ENCODE results near the gene SHISA5.

DNA sequence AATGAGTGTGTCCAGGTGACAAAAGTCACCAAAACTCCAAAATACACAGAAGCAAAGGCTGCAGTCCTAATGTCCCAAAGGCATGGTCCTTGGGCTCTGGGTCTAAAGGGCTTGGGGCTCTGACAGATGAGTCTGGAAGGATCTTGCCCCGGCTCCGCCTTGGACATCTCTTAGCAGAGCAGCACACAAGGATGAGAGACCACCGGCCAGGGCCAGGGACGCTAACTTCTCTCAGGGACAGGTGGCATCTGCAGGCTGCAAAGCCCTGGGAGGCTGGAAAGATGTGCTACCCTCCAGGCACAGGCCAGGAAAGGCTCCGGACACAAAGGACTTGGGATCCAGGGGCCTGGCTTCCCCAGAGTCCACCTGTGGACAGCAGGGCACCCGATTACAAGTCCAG, 14.1 kb upstream of the SHISA5 start:
- TF ChIP-seq, protein P1, sequence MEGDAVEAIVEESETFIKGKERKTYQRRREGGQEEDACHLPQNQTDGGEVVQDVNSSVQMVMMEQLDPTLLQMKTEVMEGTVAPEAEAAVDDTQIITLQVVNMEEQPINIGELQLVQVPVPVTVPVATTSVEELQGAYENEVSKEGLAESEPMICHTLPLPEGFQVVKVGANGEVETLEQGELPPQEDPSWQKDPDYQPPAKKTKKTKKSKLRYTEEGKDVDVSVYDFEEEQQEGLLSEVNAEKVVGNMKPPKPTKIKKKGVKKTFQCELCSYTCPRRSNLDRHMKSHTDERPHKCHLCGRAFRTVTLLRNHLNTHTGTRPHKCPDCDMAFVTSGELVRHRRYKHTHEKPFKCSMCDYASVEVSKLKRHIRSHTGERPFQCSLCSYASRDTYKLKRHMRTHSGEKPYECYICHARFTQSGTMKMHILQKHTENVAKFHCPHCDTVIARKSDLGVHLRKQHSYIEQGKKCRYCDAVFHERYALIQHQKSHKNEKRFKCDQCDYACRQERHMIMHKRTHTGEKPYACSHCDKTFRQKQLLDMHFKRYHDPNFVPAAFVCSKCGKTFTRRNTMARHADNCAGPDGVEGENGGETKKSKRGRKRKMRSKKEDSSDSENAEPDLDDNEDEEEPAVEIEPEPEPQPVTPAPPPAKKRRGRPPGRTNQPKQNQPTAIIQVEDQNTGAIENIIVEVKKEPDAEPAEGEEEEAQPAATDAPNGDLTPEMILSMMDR (IDR thresholded peaks at IDR 0.05; ENCODE audit: low read depth, low read length, missing input control) = no peak
- TF ChIP-seq TAF1 (conservative IDR thresholded peaks at IDR 0.05) = no peak
- no peak for TF ChIP-seq YY1 (IDR thresholded peaks at IDR 0.05)
- TF ChIP-seq RAD21 (IDR thresholded peaks at IDR 0.05) = no peak
- no peak for TF ChIP-seq SP1 (IDR thresholded peaks at IDR 0.05)
- TF ChIP-seq, protein P2, sequence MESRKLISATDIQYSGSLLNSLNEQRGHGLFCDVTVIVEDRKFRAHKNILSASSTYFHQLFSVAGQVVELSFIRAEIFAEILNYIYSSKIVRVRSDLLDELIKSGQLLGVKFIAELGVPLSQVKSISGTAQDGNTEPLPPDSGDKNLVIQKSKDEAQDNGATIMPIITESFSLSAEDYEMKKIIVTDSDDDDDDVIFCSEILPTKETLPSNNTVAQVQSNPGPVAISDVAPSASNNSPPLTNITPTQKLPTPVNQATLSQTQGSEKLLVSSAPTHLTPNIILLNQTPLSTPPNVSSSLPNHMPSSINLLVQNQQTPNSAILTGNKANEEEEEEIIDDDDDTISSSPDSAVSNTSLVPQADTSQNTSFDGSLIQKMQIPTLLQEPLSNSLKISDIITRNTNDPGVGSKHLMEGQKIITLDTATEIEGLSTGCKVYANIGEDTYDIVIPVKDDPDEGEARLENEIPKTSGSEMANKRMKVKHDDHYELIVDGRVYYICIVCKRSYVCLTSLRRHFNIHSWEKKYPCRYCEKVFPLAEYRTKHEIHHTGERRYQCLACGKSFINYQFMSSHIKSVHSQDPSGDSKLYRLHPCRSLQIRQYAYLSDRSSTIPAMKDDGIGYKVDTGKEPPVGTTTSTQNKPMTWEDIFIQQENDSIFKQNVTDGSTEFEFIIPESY (IDR thresholded peaks at IDR 0.05) = no peak
- TF ChIP-seq, protein P3, sequence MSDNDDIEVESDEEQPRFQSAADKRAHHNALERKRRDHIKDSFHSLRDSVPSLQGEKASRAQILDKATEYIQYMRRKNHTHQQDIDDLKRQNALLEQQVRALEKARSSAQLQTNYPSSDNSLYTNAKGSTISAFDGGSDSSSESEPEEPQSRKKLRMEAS (IDR thresholded peaks at IDR 0.05) = no peak
- no peak for TF ChIP-seq EGR1 (IDR thresholded peaks at IDR 0.05; ENCODE audit: low read depth in 2 of 2)
- no peak for TF ChIP-seq RXRA (IDR thresholded peaks at IDR 0.05)
- no peak for TF ChIP-seq JUND (IDR thresholded peaks at IDR 0.05)
- no peak for TF ChIP-seq FOXA1 (IDR thresholded peaks at IDR 0.05)
- no peak for TF ChIP-seq GABPA (IDR thresholded peaks at IDR 0.05 in 1 of 2, conservative IDR thresholded peaks at IDR 0.05 in 1 of 2)
- no peak for TF ChIP-seq HNF4A (conservative IDR thresholded peaks at IDR 0.05)
- TF ChIP-seq, protein P4, sequence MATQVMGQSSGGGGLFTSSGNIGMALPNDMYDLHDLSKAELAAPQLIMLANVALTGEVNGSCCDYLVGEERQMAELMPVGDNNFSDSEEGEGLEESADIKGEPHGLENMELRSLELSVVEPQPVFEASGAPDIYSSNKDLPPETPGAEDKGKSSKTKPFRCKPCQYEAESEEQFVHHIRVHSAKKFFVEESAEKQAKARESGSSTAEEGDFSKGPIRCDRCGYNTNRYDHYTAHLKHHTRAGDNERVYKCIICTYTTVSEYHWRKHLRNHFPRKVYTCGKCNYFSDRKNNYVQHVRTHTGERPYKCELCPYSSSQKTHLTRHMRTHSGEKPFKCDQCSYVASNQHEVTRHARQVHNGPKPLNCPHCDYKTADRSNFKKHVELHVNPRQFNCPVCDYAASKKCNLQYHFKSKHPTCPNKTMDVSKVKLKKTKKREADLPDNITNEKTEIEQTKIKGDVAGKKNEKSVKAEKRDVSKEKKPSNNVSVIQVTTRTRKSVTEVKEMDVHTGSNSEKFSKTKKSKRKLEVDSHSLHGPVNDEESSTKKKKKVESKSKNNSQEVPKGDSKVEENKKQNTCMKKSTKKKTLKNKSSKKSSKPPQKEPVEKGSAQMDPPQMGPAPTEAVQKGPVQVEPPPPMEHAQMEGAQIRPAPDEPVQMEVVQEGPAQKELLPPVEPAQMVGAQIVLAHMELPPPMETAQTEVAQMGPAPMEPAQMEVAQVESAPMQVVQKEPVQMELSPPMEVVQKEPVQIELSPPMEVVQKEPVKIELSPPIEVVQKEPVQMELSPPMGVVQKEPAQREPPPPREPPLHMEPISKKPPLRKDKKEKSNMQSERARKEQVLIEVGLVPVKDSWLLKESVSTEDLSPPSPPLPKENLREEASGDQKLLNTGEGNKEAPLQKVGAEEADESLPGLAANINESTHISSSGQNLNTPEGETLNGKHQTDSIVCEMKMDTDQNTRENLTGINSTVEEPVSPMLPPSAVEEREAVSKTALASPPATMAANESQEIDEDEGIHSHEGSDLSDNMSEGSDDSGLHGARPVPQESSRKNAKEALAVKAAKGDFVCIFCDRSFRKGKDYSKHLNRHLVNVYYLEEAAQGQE (IDR thresholded peaks at IDR 0.05) = no peak
